ENCODE data around the gene NTM.

DNA sequence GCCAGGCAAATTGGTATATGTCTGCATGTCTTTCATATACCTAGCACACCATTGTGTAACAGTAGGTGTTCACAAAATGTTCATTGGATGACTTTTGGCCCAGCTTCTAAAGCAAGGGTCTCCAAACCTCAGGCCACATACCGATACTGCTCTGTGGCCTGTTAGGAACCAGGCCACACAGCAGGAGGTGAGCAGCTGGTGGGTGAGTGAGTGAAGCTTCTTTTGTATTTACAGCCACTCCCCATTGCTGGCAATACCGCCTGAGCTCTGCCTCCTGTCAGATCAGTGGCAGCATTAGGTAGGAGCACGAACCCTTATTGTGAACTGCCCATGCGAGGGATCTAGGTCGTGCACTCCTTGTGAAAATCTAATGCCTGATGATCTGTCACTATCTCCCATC lies 836.6 kb downstream of the NTM start:
- TF ChIP-seq CTCF (IDR thresholded peaks at IDR 0.05) (no peak), POLR2A (IDR thresholded peaks at IDR 0.05) (no peak)
